Endothelial cell of umbilical vein (primary cell): ENCODE results near the gene ITFG1. TPM values are rescaled to one million over a fixed set of nuclear protein-coding genes. Genes with fewer than 3 reads are reported as not detected.

Source experiments
- BruUV-seq: library from RNA; stranded (reverse); fragments of 400-500 nt; replicated peaks from 2 replicates; lab custom pipeline; 2021; lab: Mats Ljungman, UMichigan
- CTCF ChIA-PET: fragments of 300-600, 350-600 bp; sonication (Branson Sonifier 250); formaldehyde crosslinking; loops from one replicate; lab custom pipeline; 2021; ENCODE audit warnings: antibody characterized with exemption, inconsistent platforms; lab: Charles Lee
- POLR2A ChIA-PET: fragments of 300-600, 350-600 bp; sonication (Branson Sonifier 250); formaldehyde crosslinking; loops from one replicate; lab custom pipeline; 2021; ENCODE audit warnings: antibody characterized with exemption, inconsistent platforms; lab: Charles Lee
- DNase-seq: peaks from one replicate; pipeline ENCODE4 v3.0.0-alpha.2; 2011; ENCODE audit warnings: low read depth, low spot score
- FAIRE-seq: peaks from 2 replicates; lab custom pipeline; 2011; peaks lifted over from hg19 to GRCh38; lab: Jason Lieb, UNC
- H2AFZ ChIP-seq: 2 replicates; pipeline ENCODE4 v1.6.0; 2012; ENCODE audit warnings: low read depth, low read length, control low read depth, inconsistent platforms
- H3K27ac ChIP-seq: 2 replicates; pipeline ENCODE4 v1.5.1; 2011; ENCODE audit warnings: low read depth, mild to moderate bottlenecking, control low read depth, low read length, moderate library complexity; ENCODE audit not compliant: insufficient read depth
- H3K27me3 ChIP-seq, 2 experiments: 2 replicates each; pipeline versions ENCODE4 v1.6.0 to v1.6.1; 2011; ENCODE audit warnings: low read length in 2 of 2, mixed read lengths in 1 of 2; ENCODE audit not compliant: control insufficient read depth in 2 of 2, insufficient read depth in 2 of 2
- H3K36me3 ChIP-seq, 2 experiments: 2 replicates in 1 of 2; 3 replicates in 1 of 2; pipeline ENCODE4 v1.5.1; 2011; ENCODE audit warnings: low read length in 2 of 2, mild to moderate bottlenecking in 1 of 2, moderate library complexity in 1 of 2; ENCODE audit not compliant: control insufficient read depth in 2 of 2, insufficient read depth in 2 of 2; ENCODE audit errors: extremely low read depth in 1 of 2
- H3K4me1 ChIP-seq: 3 replicates; pipeline ENCODE4 v1.5.1; 2011; ENCODE audit warnings: mild to moderate bottlenecking, low read length; ENCODE audit not compliant: control insufficient read depth, insufficient read depth; ENCODE audit errors: extremely low read depth
- H3K4me2 ChIP-seq: 2 replicates; pipeline ENCODE4 v1.6.1; 2011; ENCODE audit warnings: low read length, control low read depth, mixed read lengths; ENCODE audit not compliant: insufficient read depth
- H3K4me3 ChIP-seq, 3 experiments: fragments of 200-600 bp in 1 of 3; sonication (generic), shearing (Covaris generic) in 1 of 3; replicated peaks in 1 of 3; 2 replicates each; pipeline ENCODE4 v1.5.1; 2011 to 2016; ENCODE audit warnings: control low read depth in 3 of 3, low read length in 3 of 3, mild to moderate bottlenecking in 2 of 3, inconsistent platforms in 1 of 3, low read depth in 1 of 3, moderate library complexity in 1 of 3; ENCODE audit not compliant: insufficient read depth in 1 of 3
- H3K79me2 ChIP-seq: 2 replicates; pipeline ENCODE4 v1.6.0; 2012; ENCODE audit warnings: low read length, inconsistent platforms; ENCODE audit not compliant: control insufficient read depth, insufficient read depth
- H3K9ac ChIP-seq: replicated peaks from 2 replicates; pipeline ENCODE3; 2011; ENCODE audit warnings: low read length, control low read depth; ENCODE audit not compliant: insufficient read depth; ENCODE audit errors: extremely low read depth
- H3K9me1 ChIP-seq: replicated peaks from 3 replicates; pipeline ENCODE4 v1.6.0; 2011; ENCODE audit warnings: mild to moderate bottlenecking, low read length; ENCODE audit not compliant: control insufficient read depth, insufficient read depth; ENCODE audit errors: extremely low read depth
- H3K9me3 ChIP-seq: replicated peaks from 2 replicates; pipeline ENCODE4 v1.5.1; 2012; ENCODE audit warnings: low read length, inconsistent platforms; ENCODE audit not compliant: control insufficient read depth, insufficient read depth
- H4K20me1 ChIP-seq: replicated peaks from 2 replicates; pipeline ENCODE3; 2011; ENCODE audit warnings: mild to moderate bottlenecking, low read length; ENCODE audit not compliant: control insufficient read depth, insufficient read depth; ENCODE audit errors: extremely low read depth
- CTCF ChIP-seq, 2 donors: IDR thresholded peaks; 1 replicate in 1 of 2; 2 replicates in 1 of 2; pipeline ENCODE4 v1.5.1; 2011; ENCODE audit warnings: low read length in 2 of 2, mild to moderate bottlenecking in 2 of 2, moderate library complexity in 2 of 2, control low read depth in 1 of 2, inconsistent platforms in 1 of 2, low read depth in 1 of 2; ENCODE audit not compliant: insufficient read depth in 1 of 2; ENCODE audit errors: extremely low read depth in 1 of 2
- EZH2 ChIP-seq: IDR thresholded peaks from 2 replicates; pipeline ENCODE4 v1.6.1; 2012; ENCODE audit warnings: borderline replicate concordance, low read depth, mild to moderate bottlenecking, moderate library complexity, low read length, inconsistent platforms; ENCODE audit not compliant: severe bottlenecking
- FOS ChIP-seq: IDR thresholded peaks from 2 replicates; pipeline ENCODE4 v1.6.1; 2011; ENCODE audit warnings: mild to moderate bottlenecking, low read length, moderate library complexity, borderline replicate concordance; ENCODE audit not compliant: insufficient read depth
- GATA2 ChIP-seq: IDR thresholded peaks from 2 replicates; pipeline ENCODE4 v1.7.0; 2011; ENCODE audit warnings: low read depth, mild to moderate bottlenecking, moderate library complexity, mixed read lengths, low read length; ENCODE audit not compliant: insufficient read length, insufficient read depth
- JUN ChIP-seq: IDR thresholded peaks from 2 replicates; pipeline ENCODE4 v1.6.1; 2011; ENCODE audit warnings: borderline replicate concordance, low read depth; ENCODE audit not compliant: insufficient read length, insufficient read depth
- MAX ChIP-seq: IDR thresholded peaks from 2 replicates; pipeline ENCODE4 v1.6.1; 2011; ENCODE audit not compliant: insufficient read depth, insufficient read length
- MYC ChIP-seq: IDR thresholded peaks from one replicate; pipeline ENCODE4 v1.6.1; 2011; ENCODE audit warnings: mild to moderate bottlenecking, low read depth, low read length
- POLR2A ChIP-seq: IDR thresholded peaks from 2 replicates; pipeline ENCODE4 v1.6.1; 2012; ENCODE audit warnings: low read depth, mild to moderate bottlenecking, control low read depth, low read length
- POLR2AphosphoS5 ChIP-seq: IDR thresholded peaks from 2 replicates; pipeline ENCODE4 v1.6.1; 2012; ENCODE audit warnings: low read depth, mild to moderate bottlenecking, control low read depth, low read length, moderate library complexity; ENCODE audit not compliant: insufficient read depth
- dilution Hi-C: fragments of 300-500 bp; cut with MboI; formaldehyde crosslinking; loops from one replicate; pipeline ENCODE4 v1.15.0; 2019; ENCODE audit warnings: low sequenced_read_pairs; ENCODE audit not compliant: extremely low pct_ligation_motif_present
- intact Hi-C: fragments of 100-400 bp; cut with micrococcal nuclease; formaldehyde crosslinking; loops from one replicate; pipeline ENCODE4 v1.10.0; 2022
- polyA plus RNA-seq, 4 experiments: library from polyadenylated mRNA; depleted of rRNA in 3 of 4; stranded (reverse) in 3 of 4; unstranded in 1 of 4; fragments of >200 nt; gene quantifications; 2 replicates each; pipeline versions ENCODE4 v1.2.1 to v1.2.3, GENCODE V29; 2011 to 2012; ENCODE audit warnings: missing spikeins in 1 of 4
- total RNA-seq: library from RNA; stranded (reverse); gene quantifications from 2 replicates; pipeline ENCODE4 v1.2.3, GENCODE V29; 2021

Gene ITFG1
- total and polyA plus RNA-seq, 2 donors (not counting 3 experiments of a cell fraction or from before 2014, with no cell fraction given): 32.1 to 44.2 TPM

- Histone ChIP-seq H3K4me2 (no peak overlapping the region), H3K79me2 (no peaks in the 10 kb centered on the region), H3K4me1 (no peaks in the 10 kb centered on the region), H3K9me3 (no peaks in the 10 kb centered on the region), H2AFZ (no peak overlapping the region), H3K27me3 (no peaks in the 10 kb centered on the region), H3K9me1 (no peaks in the 10 kb centered on the region), H4K20me1 (no peaks in the 10 kb centered on the region), H3K9ac (no peak overlapping the region), H3K27ac (no peak overlapping the region), H3K4me3 (no peak overlapping the region), H3K36me3 (peaks cover 4 to 8% of the 10 kb centered on the region in 2 experiments)
- intact Hi-C loops: no loop called here
- no TSS peak for BruUV-seq
- no peak for FAIRE-seq
- dilution Hi-C loops: no loop called here
- POLR2A ChIA-PET: no interaction called here
- no peak for DNase-seq
- CTCF ChIA-PET: no interaction called here
- no peak for TF ChIP-seq MYC
- TF ChIP-seq POLR2AphosphoS5: no peak
- TF ChIP-seq FOS: no peak
- no peak for TF ChIP-seq POLR2A
- no peak for TF ChIP-seq CTCF (IDR thresholded peaks at IDR 0.05; ENCODE audit: extremely low read depth in 1 of 2, insufficient read depth in 1 of 2, low read depth in 1 of 2, low read length in 2 of 2)
- TF ChIP-seq MAX: no peak
- TF ChIP-seq GATA2: no peak
- no peak for TF ChIP-seq JUN
- TF ChIP-seq EZH2: no peak
Measured at GRCh38 chr16:47426806-47427205, 34.1 kb downstream of the ITFG1 start.
